Measurements from ENCODE around the gene KLHL10.
"Not testable (repeated sequence)": the region's sequence is repeated elsewhere in the genome, so short reads cannot be mapped to it uniquely, and the experiment has no call there.

KLHL10 gene

GRCh38 chr17:41860254-41860931, 22.8 kb downstream of the KLHL10 start:
- DNase-seq = no peak

- DNase-seq = no peak
Measured at GRCh38 chr17:41863074-41863848, 25.6 kb downstream of the KLHL10 start.

GRCh38 chr17:41864498-41864835, 26.8 kb downstream of the KLHL10 start:
- no peak for DNase-seq

- DNase-seq = peak; percentile 73
Measured at GRCh38 chr17:41864836-41865595, 27.4 kb downstream of the KLHL10 start, which contains the start of gene KLHL11. Gene KLHL11 (minus strand): TSS chr17:41865423. CDS start chr17:41865370, 53 bp downstream.

- no peak for DNase-seq
Measured at GRCh38 chr17:41865596-41865893, 27.9 kb downstream of the KLHL10 start.

GRCh38 chr17:41868568-41868967, 30.9 kb downstream of the KLHL10 start:
- no peak for DNase-seq

GRCh38 chr17:41869426-41869825, 31.8 kb downstream of the KLHL10 start:
- DNase-seq = no peak

GRCh38 chr17:41870097-41870496, 32.5 kb downstream of the KLHL10 start:
- DNase-seq = no peak

GRCh38 chr17:41870627-41871026, 33.0 kb downstream of the KLHL10 start:
- DNase-seq = no peak

- no peak for DNase-seq
Measured at GRCh38 chr17:41871789-41872188, 34.2 kb downstream of the KLHL10 start.

- DNase-seq = no peak
Measured at GRCh38 chr17:41873559-41874292, 36.1 kb downstream of the KLHL10 start.

- not testable (repeated sequence) for DNase-seq
Measured at GRCh38 chr17:41874293-41874670, 36.7 kb downstream of the KLHL10 start.

GRCh38 chr17:41880130-41880529, 42.5 kb downstream of the KLHL10 start:
- no peak for DNase-seq

- DNase-seq = no peak
Measured at GRCh38 chr17:41882756-41883155, 45.1 kb downstream of the KLHL10 start.

GRCh38 chr17:41885733-41886132, 48.1 kb downstream of the KLHL10 start:
- no peak for DNase-seq

GRCh38 chr17:41888332-41888965, 50.8 kb downstream of the KLHL10 start:
- no peak for DNase-seq

GRCh38 chr17:41891135-41892020, 53.8 kb downstream of the KLHL10 start:
- DNase-seq = no peak

- DNase-seq = no peak
Measured at GRCh38 chr17:41892021-41892376, 54.4 kb downstream of the KLHL10 start.

- DNase-seq = no peak
Measured at GRCh38 chr17:41893384-41893783, 55.8 kb downstream of the KLHL10 start.

- DNase-seq = no peak
Measured at GRCh38 chr17:41894791-41895331, 57.2 kb downstream of the KLHL10 start.

- DNase-seq = no peak
Measured at GRCh38 chr17:41895617-41896016, 58.0 kb downstream of the KLHL10 start.

Data from effector CD8-positive, alpha-beta T cell (primary cell).